Right atrium auricular region (tissue), 2 donors: ENCODE results near the gene PMEPA1. TPM values are rescaled to one million over a fixed set of nuclear protein-coding genes. Genes with fewer than 3 reads are reported as not detected.

Experiments
- DNase-seq: peaks from one replicate; pipeline ENCODE4 v3.0.0-alpha.2; 2019; ENCODE audit warnings: low spot score
- H3K27ac ChIP-seq, 2 donors: fragments of 200-600 bp; sonication (generic); 1 replicate in 1 of 2; 2 replicates in 1 of 2; pipeline ENCODE4 v1.5.1; 2016 to 2019
- H3K27me3 ChIP-seq, 2 donors: fragments of 200-600 bp; sonication (generic); one replicate each; pipeline versions ENCODE4 v1.5.1 to v1.6.0; 2017 to 2019
- H3K36me3 ChIP-seq: fragments of 200-600 bp; sonication (generic); one replicate; pipeline ENCODE4 v1.5.1; 2016
- H3K4me1 ChIP-seq, 2 donors: fragments of 200-600 bp; sonication (generic); one replicate each; pipeline versions ENCODE4 v1.5.1 to v1.6.0; 2017 to 2019
- H3K4me3 ChIP-seq, 2 donors: fragments of 200-600 bp; sonication (generic); 1 replicate in 1 of 2; 2 replicates in 1 of 2; pipeline ENCODE4 v1.5.1; 2017 to 2019; ENCODE audit warnings: mild to moderate bottlenecking in 1 of 2, moderate library complexity in 1 of 2
- H3K9me3 ChIP-seq, 2 donors: fragments of 200-600 bp; sonication (generic); one replicate each; pipeline ENCODE4 v1.5.1; 2019
- total RNA-seq, 2 donors: library from RNA; depleted of rRNA; stranded (reverse); fragments of >200 nt; gene quantifications; one replicate each; pipeline ENCODE4 v1.1.0, GENCODE V29; 2016
- TF ChIP-seq, protein P1 (sequence below), 2 donors: fragments of 200-600 bp; sonication (generic); IDR thresholded peaks; one replicate each; pipeline ENCODE4 v1.5.1; 2019; ENCODE audit warnings: antibody characterized with exemption in 2 of 2

Gene PMEPA1
- total RNA-seq, 2 donors from 2014 or later, result 12.5 to 16.7 TPM

DNA sequence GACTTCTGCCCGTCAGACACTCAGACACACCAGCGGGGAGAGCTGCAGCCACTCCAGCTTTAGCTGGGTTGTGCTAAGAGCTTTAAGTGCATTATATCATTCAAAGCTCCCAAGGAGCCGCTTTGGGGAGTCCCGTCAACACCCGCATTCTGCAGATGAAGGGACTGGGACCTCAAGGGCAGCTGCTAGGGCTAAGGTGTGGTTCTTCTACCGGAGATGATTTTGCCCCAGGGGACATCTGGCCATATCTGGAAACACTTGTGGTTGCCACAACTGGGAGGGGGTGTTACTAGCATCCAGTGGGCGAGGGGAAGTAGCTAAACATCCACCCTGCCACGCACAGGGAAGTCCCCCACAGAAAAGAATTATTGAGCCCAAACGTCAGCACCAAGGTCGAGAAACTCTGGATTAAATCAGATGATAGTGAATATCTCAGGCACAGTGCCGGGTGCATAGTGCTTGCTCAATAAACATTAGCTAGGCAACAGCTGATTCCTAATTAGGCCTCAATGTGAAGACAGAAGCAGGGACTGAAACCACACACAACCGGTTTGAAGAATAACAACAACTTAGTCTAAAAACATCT, 29.6 kb downstream of the PMEPA1 start:
- Histone ChIP-seq H3K36me3 (no peaks in the 10 kb centered on the region), H3K27ac (no peak overlapping the region), H3K27me3 (no peaks in the 10 kb centered on the region), H3K9me3 (no peaks in the 10 kb centered on the region), H3K4me1 (peaks cover 0 to 89% of the 10 kb centered on the region in 2 donors), H3K4me3 (no peak overlapping the region)
- TF ChIP-seq, protein P1, sequence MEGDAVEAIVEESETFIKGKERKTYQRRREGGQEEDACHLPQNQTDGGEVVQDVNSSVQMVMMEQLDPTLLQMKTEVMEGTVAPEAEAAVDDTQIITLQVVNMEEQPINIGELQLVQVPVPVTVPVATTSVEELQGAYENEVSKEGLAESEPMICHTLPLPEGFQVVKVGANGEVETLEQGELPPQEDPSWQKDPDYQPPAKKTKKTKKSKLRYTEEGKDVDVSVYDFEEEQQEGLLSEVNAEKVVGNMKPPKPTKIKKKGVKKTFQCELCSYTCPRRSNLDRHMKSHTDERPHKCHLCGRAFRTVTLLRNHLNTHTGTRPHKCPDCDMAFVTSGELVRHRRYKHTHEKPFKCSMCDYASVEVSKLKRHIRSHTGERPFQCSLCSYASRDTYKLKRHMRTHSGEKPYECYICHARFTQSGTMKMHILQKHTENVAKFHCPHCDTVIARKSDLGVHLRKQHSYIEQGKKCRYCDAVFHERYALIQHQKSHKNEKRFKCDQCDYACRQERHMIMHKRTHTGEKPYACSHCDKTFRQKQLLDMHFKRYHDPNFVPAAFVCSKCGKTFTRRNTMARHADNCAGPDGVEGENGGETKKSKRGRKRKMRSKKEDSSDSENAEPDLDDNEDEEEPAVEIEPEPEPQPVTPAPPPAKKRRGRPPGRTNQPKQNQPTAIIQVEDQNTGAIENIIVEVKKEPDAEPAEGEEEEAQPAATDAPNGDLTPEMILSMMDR (IDR thresholded peaks at IDR 0.05), result no peak
- DNase-seq, result no peak

DNA sequence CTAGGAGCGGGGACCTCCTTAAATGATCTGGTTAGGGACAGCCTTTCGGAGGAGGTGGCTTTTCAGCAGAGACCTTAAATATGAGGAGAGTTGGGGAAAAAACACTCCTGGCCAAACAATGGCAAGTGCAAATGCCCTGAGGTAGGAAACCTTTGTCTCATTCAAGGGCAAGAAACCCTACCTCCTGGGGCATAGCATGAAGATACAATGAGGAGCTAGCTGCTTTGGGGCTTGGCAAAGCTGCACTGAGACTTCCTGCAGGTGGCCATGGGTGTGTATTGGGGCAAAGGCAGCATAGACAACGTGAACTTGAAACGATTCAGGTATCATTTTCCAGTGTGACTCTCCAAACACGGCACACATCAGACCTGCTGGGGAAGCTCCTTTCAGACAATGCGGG, 30.7 kb downstream of the PMEPA1 start:
- no peak for DNase-seq
- TF ChIP-seq, protein P1 (IDR thresholded peaks at IDR 0.05), result no peak
- H3K36me3 ChIP-seq, result no peaks in the 10 kb centered on the region
- no peak overlapping the region for H3K4me3 ChIP-seq
- H3K27ac ChIP-seq, result no peak overlapping the region
- no peaks in the 10 kb centered on the region for H3K9me3 ChIP-seq
- H3K4me1 ChIP-seq, result peaks cover 0 to 85% of the 10 kb centered on the region in 2 donors
- no peaks in the 10 kb centered on the region for H3K27me3 ChIP-seq

DNA sequence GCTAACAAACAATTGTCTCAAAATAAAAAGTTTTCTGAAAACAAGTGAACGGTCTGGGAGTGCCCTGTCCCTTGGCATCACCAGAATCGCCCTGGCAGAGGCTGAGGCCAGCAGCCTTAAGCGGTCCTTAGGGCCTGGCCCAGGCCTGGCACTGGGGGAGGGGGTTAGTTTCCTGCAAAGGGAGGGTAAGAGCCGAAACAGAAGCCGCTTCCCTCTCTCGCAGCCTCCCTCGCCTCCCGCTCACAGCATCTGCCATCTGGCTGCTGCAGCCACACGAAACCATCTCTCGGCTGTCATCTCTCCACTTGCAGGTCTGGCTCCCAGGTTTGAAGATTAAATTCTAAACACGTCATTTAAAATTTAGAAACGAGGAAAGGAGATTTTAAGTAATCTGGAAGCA, 31.5 kb downstream of the PMEPA1 start:
- Histone ChIP-seq H3K4me1 (peaks cover 0 to 83% of the 10 kb centered on the region in 2 donors), H3K27me3 (no peaks in the 10 kb centered on the region), H3K36me3 (no peaks in the 10 kb centered on the region), H3K4me3 (no peak overlapping the region), H3K27ac (no peak overlapping the region), H3K9me3 (no peaks in the 10 kb centered on the region)
- TF ChIP-seq, protein P1 (IDR thresholded peaks at IDR 0.05), result no peak
- DNase-seq, result no peak

DNA sequence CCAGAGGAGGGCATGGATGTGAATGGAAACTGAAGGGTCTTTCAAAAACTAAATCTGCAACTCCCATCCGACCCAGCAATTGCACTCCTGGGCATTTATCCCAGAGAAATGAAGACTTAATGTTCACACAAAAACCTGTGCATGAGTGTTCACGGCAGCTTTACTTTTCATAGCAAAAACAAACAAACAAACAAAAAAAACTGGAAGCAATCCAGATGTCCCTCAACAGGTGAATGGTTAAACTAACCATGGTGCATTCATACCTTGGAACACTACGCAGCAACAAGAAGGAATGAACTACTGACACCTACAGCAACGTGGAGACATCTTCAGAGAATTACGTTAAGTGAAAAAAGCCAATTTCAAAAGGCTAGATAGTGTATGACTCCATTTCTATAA, 32.2 kb downstream of the PMEPA1 start:
- Histone ChIP-seq H3K4me1 (peaks cover 0 to 82% of the 10 kb centered on the region in 2 donors), H3K4me3 (no peak overlapping the region), H3K9me3 (no peaks in the 10 kb centered on the region), H3K27ac (no peak overlapping the region), H3K27me3 (no peaks in the 10 kb centered on the region), H3K36me3 (no peaks in the 10 kb centered on the region)
- TF ChIP-seq, protein P1 (IDR thresholded peaks at IDR 0.05), result no peak
- no peak for DNase-seq

DNA sequence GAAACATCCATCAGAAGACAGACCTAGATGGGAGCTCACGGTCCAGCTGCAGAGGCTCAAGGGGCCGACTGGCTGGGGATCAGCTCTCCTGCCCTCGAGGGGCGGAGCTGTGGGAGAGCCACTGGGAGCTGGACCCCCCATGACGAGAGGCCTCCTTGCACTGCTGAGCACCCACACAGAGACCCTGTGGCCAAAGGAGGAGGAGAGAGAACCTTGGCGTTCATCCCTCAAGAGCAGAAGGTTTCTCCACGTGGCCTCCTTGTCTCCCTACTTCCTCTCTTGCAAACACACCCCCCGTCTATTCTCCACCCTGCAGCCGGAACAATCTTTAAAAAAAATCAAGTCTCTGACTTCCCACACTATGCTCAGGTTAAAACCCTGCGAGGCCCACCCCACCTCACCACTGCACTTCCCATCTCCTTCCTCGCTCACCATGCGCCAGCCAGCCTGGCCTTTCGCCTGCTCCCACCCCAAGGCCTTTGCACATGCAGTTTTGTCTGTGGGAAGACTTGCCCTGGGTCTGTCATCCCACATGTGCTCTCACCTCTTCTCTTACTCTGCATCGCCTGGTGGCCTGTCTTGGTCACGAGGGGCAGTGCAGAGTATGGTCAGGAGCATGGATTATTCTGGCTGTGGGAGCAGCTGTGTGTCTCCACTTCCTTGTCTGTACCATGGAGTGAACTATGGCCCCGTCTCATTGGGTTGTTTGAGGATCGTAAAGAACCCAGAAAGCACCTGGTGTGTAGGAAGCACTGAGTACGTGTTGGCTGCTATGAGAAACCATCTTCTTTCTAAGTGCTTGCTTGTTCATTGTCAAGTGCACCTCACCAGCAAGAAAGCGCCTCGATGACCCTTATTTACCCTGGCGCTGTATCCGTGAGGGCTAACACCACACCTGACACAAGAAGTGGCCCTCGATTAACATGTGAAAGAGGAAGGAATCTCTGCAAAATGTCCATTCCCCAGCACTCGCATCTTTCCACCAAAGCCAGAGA, 32.9 kb downstream of the PMEPA1 start:
- Histone ChIP-seq H3K36me3 (no peaks in the 10 kb centered on the region), H3K27ac (no peak overlapping the region), H3K9me3 (no peaks in the 10 kb centered on the region), H3K4me3 (no peak overlapping the region), H3K27me3 (no peaks in the 10 kb centered on the region), H3K4me1 (peaks cover 0 to 80% of the 10 kb centered on the region in 2 donors)
- no peak for DNase-seq
- TF ChIP-seq, protein P1 (IDR thresholded peaks at IDR 0.05), result no peak
